Stimulated activated CD4-positive, alpha-beta T cell treated with anti-CD3 and anti-CD28 coated beads, Interleukin-15, amount 100 ng/mL, for 1 hour (primary cell): ENCODE results near the gene DPF3.

Source experiments
- DNase-seq, 2 donors: peaks; one replicate each; pipeline ENCODE4 v3.0.0-alpha.2; 2020; ENCODE audit warnings: low read depth in 1 of 2, low spot score in 1 of 2

Gene DPF3

DNA sequence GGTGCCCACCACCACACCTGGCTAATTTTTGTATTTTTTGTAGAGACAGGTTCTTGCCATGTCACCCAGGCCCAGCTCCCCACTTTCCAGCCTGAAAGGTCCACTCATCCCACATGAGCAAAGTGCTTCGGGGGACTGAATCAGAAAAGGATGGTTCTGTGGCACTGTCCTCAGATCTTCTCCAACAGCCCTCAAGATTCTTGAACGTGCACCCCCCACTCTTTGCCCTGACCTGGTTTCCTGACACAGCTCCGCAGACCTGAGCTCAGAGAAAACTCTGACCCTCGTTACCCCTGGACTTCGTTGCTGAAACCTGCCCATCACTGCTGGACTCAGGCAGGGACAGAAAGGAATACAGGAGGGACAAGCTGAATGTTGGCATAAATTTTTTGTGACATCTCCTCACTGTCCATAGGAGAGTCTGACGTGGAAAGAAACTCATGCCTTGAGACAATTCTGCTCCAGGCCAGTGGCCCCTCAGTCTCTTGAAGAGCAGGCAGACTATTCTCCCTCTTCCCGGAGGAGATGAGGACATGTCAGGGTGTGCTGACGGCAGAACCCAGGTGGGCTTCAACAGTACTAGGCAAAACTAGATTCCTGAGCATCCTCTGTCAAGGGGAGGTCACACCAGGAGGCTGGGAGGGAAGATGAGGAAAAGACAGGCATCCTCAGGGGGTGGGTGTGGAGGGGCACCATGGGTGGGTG is 149.3 kb downstream of the DPF3 start:
- DNase-seq = no peak

DNA sequence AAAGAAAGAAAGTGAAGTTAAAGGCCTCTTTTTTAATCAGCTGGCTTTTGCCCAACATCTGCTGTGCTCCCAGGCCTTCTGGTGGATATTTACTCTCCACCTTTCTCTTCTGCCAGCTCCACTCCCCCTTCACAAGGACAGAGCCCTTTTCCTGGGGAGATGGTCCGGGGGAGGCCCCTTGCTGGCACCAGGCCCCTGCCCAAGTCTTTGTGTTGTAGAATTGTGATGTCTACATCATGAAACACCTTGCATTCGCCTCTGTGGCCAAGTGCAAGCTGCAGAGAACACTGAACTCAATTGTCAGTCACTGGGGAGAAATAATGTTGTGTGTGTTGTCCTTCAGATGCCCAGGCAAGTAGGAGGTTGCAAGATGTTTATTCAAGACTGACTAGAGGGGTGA is 150.3 kb downstream of the DPF3 start:
- DNase-seq = no peak

DNA sequence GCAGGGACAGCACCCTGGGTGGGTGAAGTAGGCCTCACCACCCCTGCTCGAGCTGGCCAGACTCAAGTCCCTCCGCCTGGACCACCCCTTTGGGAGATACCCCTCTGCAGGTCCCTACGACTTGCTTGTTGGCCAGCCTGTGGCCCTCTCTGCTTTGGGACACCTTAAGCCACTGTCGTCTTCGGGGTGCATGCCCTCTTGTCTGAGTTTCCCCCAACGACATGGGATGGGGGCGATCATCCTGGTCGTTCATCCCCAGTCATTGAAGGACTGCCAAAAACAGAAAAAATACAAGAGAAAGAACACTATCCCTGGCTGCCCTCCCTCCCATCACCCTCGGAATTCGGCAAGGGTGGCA is 151.1 kb downstream of the DPF3 start:
- DNase-seq = no peak

DNA sequence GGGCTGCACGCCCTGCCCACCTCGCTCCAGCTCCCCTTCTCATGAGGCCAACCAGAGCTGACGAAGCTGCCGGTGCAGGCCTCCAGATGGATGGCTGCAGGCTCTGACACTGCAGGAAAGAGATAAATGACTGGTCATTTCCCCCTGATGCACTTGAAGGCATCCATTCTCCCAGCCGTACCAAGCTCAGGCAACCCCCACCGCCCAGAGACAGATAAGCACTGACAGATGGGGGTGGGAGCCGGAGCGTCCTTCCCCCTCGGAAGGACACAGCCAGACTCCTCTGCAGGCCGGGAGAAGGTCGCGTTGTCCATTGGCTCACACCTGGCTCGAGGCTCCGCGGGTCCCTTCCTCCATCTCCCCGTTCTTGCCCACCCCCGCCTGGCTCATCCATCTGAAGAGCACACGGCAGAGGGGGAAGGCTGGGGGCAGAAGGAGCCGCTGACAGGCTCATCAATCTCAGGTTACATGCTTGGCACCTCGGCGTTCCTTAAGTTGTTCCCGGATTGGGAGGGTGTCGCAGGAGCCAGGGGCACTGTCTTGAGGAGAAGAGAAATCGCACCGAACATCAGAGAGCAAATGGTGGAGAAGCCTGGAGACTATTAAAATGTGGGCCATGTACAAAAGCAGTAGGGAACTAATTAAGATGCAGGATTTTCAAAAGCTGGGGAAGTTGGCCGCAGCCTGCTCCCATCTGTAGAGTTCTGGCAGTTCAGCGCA is 151.6 kb downstream of the DPF3 start:
- no peak for DNase-seq

DNA sequence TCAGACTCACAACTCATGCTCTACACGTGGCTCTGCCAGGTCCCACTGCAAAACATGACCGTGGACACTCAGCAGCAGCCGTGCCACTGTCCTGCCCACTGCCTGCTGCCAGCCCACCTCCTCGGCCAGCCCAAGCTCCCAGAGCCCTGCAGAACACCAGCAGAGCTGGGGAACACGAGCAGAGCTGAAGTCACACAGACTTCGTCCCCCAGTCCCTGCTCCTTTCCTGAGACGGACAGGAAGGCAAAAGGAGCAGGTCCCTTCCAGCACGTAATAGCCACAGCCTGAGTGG is 152.1 kb downstream of the DPF3 start:
- no peak for DNase-seq

DNA sequence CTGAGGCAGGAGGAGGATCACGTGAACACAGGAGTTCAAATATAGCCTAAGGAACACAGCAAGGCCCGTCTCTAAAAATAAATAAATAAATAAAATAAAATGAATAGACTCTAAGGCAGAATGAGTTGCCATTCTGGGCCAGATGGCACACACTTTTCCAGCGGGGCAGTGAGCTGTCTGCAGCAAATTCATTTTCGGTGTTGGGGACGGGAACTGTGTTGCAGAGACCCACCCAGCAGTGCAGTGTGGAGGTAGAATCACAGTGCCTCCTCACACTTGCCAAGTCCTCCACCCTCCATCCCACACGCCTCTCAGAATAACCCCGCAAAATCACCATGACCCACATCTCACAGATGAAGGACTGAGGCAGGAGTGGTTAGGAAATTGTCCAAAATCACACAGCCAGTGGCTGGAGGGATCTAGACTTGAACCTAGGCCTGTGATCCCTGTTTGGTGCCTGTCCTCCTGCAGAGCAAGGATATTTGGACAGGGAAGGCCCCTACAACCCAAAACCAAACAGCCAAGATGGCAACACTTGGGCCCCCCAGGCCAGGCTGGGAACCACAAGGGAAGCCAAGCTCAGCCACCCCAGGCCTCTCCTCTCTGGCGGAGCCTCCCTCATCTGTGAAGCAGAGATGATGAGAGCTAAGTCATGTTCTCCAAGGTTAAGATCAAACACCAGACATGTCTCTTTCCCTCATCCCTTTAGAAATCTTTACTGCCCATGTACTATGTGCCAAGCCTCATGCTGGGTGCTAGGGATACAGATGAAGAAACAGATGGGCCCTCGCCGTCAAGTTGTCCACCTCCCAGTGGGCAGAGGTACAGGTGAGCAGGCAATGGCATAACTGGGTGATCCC is 152.7 kb downstream of the DPF3 start:
- no peak for DNase-seq

DNA sequence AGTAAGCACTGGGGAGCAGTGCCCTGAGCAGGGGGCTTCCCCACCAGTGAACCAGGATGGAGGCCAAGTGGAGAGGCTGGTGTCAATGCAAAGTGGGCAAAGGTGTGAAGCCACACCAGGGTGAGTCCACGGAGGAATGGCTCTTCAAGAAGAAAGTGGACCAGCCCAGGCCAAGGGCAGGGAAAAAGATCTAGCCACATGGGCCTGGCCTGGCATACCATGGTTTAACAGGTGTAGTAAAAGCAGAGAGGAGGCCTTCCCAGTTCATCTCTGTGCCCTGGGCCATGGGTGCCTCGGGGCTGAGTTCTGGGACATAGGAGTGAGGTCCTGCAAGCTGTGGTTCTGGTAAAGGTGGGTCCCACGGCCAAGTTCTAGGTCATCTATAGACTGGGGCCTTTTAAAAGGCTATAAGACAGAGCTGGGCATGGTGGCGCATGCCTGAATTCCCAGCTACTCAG is 153.4 kb downstream of the DPF3 start:
- DNase-seq = no peak

DNA sequence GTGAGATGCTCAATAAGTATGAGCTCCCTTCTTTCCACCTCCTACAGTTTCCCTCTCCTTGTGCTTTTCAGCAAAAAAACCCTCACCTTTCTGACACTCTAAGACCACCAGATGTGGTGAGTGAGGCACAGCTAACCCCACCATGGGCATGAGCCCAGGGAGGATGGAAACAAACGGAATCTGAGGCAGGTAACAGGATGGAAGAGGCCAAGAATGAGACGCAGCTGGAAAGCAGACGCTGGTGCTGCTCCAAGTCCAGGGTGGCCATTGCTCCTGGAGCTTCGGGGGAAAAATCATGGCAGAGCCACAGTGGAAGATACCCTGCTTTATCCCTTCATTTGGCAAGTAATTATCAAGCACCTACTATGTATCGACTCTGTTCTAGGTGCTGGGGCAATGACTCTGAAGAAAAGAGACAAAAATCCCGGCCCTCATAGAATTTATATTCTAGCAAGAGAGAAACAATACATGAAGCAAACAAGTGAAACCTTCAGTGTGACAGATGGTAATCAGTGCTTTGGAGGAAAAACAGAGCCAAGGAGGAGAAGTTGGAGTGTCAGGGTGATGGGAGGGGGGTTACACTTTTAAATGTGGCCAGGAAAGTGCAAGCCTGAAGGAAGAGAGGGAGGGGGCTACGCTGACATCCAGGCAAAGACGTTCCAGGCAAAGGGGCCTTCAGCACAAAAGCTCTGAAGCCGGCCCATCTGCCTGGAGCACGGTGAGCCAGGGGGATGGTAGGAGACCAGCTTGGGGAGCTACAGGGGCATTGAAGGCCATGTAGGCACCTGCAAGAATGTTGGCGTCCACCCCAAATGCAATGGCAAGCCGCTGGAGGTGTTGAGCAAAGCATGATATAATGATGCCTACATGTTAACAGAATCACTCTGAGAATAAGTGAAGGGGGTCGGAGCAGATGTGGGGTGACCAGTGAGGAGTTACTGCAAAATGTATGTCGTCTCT is 154.2 kb downstream of the DPF3 start:
- no peak for DNase-seq

DNA sequence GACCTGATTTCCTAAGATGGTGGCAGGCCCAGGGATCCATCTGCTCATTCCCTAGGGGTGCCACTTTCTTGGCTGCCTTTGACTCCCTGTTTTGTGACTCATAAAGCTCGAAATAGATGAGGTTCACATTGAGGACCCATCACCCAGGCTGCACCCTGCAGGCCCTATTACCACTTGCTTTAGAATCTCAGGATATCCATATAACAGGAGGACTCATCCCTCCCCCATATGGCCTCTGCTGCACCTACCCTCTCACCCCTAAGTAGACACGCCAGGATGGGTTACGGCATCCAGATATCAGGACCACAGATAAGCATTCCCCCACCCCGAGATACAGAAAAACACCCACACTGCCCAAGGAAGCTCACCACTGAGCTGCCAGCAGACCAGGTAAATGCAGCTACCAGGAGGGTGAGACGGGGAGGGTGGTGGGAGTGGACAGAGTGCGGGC is 155.7 kb downstream of the DPF3 start:
- no peak for DNase-seq

DNA sequence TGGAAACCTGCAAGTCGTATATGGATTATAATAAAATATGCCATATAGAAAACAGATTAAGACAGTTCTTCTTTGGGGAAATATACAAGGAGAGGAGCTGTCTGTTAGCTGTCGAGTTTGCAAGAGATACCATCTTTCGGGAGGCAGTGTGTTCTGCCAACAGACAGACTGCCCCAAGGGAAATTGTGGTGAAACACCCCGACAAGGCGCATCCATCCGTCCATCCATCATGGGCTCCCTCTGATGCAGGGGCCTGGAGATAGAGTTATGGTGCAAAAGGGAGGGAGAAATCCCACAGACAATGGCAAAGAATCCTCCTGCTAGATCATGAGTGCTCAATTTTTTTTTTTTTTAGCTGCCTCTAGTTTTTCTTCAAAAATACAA is 156.3 kb downstream of the DPF3 start:
- no peak for DNase-seq

DNA sequence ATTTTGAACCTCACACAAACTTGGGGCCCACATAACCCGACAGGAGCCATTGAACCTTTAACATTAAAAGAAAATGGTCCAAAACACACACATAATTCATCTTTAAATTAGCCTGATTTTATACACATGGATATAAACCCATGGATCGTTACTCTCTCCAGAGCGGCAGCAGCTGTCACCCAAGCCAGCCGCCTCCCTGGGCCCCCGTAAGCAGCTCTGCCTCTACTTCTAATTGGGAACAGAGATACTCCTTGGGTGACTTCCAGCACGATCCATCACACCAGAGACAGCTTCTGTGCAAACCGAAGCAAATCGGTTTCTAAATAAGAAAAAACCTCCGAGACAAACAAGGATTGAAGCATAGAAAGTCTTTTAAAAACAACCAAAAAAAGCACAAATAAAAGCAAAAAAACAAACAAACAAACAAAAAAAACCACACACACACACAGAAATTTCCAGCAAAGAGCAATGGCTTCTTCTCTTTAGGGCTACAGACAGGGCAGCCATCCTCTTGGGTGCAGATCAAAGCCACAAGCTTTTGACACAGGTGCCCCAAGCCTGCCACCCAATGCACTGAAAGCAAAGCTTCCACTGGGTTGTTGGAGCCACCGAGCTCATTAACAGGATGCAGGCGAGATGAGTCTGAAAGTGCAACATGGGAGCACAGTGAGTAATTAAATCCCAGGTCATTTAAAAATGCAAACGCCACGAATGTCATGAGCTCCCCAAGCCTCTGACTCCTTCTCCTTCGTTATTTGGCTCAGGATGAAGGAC is 156.9 kb downstream of the DPF3 start:
- DNase-seq = no peak

DNA sequence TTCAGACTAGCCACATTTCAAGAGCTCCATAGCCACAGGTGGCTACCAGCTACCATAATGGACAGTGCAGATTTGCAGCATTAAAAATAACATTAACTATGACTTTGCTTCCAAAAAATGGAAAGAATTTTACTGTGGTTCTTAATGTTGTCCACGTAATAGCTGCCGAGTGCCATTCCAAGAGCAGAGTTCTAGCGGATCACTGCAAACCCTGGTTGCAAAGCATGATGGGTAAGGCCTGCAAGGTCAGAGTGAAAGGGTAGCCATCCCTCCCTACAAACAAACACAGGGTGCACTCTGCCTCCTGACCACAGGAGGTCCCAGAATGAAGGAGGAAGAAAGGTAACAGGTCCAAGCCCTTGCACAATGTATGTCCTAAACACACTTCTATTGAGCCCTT is 157.6 kb downstream of the DPF3 start:
- DNase-seq = no peak

DNA sequence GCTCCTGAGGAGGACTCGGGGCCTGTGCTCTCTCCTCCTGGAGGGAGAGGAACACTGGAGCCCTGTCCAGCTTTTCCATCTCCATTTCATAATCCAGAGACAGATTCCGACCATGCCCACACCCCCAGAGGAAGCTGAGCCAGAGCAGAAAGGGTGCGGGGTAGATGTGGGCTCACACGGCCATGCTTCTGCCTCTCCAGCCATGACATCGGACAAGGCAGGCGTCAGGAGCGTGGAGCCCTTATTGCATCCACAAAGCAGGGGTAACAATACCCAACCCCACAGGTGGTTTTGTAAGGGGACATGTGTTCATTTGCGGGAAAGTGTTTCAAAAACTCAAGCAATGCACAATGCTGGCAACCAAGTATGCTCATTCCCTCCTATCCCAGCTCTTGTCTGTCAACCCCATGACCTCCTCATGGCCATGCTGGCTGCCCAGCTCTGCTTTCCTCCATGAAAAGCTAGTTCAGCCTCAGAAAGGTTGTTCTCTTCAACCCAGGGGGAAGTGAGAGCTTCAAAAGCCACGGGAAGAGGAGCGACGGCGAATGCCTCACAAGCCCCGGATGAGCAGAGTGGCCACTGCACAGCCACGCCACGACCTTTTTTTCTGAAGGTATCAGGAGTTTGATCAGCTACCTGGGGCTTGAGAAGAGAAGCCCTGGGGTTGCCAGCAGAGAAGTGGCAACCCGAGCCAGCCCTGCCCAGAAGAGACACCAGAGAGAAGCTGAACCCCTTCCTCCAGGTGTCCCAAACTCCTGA is 161.7 kb downstream of the DPF3 start:
- no peak for DNase-seq

DNA sequence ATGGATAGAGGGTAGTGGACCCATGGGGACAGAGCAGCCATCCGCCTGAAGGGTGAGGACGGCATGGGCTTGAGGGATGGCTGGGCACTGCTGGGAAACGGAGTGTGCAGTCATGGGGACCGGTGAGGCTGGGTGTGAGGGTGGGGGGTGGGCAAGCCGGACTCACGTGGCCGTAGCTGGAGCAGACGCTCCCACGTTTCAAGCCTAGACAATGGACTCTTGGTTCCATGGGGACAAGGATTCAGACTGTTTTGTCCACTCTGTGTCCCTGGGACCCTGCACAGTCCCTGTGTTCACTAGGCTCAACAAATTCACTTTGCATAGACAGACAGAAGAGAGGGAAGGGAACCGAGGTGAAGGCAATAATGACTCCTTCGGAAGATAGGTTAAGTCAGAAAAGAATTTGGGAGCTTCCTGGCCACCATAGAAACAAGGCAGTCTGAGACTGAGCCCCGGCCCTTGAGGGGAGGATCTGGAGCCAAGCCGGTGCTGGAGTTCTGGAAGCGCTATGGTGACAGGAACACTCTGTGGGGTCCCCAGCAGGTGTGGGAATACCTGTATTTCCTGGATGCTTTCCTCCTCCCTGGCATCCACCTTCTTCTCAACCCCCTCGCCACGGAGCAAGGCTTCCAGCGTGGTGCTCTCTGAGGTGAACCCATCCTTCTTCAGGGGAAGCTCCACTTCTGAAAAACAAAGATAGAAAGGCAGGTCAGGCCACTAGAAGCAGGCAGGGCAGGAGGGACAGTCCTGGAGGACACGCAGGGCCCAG is 162.5 kb downstream of the DPF3 start:
- no peak for DNase-seq

DNA sequence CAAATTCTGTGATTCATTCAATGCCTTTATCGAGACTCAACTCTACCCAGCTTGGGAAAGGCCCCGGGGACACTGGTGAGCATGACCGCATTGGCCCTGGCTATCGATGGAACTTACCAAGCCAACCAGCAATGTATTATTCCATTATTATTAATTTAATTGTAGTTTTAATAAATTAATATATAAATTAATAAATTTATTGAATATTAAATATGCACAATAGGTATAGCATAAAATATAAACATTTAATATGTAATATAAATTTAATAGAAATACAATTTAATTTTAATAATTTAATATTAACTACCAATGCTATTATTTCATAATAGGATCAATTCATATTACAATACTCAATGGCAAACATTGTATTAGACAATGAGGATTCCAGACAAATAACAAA is 163.4 kb downstream of the DPF3 start:
- no peak for DNase-seq

DNA sequence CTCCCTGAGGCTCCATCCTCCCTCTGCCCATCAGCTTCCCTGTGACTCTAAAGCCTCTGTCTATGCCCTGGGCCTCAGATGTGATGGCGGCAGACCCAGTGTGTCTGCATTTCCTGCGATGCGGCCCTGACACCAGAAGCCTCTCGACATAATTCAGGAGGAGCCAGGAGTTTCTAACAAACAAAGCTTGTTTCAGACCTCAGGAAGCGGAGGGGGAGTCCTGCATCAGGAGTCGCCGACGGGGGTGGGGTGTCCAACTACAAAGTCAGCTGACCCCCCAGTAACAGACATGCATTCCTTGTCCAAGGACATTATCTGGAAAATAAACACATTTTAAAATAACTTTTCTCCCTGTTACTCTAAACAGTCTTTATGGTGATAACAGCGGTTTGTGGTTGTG is 167.5 kb downstream of the DPF3 start:
- DNase-seq = no peak

DNA sequence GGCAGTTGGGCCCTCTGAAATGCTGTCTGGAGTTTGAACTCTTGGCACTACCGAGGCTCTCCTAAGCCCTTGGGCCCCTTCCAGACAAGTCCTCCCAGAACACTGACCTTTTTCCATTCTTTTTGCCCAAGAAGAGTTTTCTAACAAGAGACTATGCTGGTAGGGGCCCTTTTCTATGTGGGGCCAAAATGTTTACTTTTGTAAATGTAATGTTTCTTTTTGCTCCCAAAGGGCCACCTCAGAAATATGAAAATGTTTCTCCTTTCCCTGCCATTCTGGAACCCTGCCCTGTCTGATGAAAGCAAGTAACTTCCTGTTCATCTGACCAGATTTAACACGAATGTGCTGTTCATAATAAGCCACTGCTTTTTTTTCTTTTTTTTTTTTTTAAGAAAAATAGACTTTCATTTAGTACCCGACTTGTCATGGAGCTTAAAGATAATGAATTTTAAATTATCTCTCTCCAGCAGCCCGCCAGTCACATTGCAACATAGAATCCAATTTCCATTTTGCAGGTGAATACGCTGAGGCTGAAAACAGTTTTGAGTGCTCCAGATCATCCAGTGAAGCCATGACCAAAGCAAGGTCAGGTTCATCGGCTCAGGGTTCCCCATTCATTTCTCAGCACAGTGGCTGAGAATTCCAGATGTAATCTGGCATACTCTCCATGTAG is 169.9 kb downstream of the DPF3 start:
- DNase-seq = no peak

DNA sequence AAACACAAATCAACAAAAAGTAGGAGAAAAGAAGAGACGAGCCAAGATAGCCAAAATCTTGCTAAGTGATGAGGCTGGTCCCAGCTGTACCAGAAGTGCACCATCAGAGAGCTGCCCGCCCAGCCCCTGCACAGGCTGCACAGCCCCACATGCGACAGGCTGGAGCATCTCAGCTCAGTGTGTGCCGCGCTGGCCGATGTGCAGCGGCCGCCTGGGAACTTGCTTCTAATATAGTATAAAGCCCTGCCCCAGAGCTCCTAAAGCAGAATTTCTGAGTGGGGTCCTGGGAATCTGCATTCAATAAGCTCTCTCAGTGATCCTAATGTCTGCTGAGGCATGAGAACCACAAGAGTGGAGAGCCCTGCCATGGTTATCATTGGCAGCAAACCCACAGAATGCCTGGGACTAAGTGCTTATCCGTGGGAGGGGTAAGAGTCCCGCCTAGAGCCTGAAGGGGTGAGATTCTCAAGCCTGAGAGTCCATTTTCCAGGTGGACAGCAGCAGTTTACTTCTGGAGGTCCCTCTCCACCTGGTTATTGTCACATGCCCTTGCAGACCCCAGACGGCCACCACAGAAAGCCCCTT is 171.6 kb downstream of the DPF3 start:
- DNase-seq = no peak
